GM18868 (cell line): ENCODE data around the gene HELQ.
"Not testable (repeated sequence)": the region's sequence is repeated elsewhere in the genome, so short reads cannot be mapped to it uniquely, and the experiment has no call there.

Experiments
- ATAC-seq: cut with Tn5 transposase; IDR thresholded peaks from one replicate; pipeline ENCODE4 v1.9.1; 2021; ENCODE audit warnings: mild to moderate bottlenecking, moderate library complexity; ENCODE audit not compliant: unreplicated experiment

The HELQ gene

DNA sequence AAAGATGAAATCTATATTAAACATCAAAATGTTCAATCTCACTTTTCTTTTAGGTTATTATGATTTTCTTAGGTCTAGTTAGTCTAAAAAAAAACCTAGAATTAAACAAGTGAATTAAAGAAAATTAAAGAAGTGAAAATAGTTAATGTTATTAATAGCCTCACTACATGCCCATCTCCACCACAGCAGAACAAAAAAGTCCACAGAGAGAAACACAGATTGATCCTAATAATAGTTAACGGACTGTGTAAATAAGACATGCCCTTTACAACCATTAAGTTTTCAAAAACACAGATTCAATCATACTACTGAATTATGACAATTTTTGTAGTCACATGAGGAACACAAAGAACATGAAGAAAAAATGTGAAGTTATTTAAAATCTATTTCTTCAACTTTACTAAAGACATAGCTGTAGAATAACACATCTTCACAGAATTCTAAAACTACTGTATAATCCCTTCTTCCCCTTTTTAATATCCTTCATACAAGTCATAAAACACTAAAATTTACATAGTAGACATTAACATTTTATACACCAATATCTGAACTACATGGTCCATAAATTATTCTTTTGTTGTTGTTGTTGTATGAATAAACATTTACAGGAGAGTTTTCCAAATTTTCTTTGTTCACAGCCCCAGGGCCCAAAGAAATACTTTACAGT, 15.3 kb downstream of the HELQ start:
- ATAC-seq: peak; percentile 45

DNA sequence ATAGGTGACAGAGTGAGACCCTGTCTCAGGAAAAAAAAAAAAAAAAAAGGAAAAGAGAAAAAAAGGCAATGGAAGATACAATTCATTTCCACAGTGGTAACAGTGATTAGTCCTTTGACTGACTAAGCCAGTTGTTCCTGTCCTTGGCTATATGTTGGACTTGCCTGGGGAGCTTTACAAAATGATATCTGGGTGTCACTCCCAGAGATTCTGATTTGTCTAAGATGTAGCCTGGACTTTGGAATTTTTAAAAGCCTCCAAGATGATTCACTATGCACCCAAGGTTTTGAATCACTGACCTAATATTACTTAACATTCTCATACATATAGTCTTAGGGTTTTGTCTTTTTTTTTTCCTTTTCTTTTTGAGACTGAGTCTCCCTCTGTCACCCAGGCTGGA, 16.9 kb downstream of the HELQ start:
- no peak for ATAC-seq

DNA sequence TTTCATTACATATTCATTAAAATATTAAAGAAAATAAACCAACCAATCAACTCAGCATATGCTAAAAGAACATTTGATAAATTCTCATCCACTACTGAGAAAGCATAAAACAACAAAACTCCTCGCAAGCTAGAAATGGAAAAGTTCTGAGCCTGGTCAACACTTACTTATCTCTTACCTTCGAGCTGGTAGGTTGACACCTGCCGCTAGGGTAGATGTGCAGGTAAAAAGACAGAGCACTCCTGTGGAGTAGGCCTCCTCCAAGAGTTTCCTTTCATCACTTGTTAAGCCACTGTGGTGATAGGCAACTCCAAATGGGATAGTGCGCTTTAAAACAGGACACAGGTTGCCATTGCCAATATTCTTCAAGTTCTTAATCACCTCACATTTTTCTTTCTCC, 18.9 kb downstream of the HELQ start:
- no peak for ATAC-seq

DNA sequence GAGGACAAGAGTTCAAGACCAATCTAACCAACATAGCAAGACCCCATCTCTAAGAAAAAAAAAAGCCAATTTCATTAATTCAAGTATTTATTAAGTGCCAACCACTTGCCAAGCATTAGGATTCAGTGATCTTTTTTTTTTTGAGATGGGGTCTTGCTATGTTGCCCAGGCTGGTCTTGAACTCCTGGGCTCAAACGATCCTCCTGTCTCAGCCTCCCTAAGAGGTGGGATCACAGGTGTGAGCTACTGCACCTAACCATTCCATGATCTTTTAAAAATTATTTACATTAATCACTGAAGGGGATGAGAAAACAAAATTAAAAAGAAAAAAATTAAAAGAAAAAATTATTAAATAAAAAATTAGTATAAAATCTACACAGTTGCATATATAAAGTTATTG, 24.4 kb downstream of the HELQ start:
- ATAC-seq: no peak

DNA sequence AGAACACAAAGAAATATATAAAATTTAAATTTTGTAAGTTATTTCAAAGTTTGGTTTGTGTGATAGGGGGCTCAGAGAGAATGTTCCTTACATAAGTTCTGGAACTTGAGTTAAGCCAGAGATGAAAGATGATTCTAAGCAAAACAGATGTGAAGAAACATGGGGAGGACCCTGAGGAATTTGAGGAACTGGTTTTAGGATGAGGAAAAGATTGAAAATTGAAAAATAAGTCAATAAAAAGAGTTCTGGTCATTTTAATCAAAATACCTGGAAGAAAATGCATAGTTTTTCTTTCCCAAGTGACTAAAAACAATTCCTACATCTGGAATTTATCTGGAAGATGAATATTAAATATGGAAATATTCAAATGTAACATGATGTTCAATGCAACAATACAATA, 37.4 kb downstream of the HELQ start:
- ATAC-seq: no peak

DNA sequence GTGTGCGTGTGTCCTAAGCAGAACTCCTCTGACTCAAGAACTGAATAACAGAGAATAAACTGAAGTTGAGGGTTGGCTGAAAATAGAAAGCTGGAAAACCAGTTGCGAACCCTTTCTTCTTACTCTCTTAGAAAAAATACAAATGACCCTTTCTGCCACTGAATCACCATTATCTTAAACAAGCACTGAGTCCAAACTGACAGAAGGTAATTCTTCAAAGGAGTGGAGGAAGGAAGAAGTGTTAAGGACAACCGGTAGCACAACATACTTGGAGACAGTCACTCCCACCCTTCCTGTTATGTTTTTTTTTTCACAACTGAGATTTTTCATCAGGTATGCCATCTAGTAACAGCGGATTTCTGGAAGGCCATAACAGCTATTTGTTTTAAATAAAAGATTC, 38.1 kb downstream of the HELQ start:
- ATAC-seq: no peak

DNA sequence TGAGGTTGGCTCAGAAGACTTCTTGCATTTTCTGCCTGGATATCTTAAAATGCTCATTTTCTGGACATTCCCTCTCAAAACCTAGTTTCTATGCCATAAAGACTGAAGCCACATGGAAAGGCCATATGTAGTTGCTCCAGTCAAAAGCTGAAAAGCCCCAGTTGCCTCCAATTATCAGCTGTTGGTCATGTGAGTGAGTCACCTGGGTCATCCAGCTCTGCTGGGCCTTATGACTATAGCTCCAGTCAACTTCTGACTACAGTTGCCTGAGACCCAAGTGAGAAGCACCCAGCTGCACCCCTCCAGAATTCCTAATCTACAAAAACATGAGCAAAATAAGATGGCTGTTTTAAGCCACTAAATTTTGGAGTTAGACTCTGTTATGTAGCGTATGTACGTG, 41.9 kb downstream of the HELQ start:
- no peak for ATAC-seq

DNA sequence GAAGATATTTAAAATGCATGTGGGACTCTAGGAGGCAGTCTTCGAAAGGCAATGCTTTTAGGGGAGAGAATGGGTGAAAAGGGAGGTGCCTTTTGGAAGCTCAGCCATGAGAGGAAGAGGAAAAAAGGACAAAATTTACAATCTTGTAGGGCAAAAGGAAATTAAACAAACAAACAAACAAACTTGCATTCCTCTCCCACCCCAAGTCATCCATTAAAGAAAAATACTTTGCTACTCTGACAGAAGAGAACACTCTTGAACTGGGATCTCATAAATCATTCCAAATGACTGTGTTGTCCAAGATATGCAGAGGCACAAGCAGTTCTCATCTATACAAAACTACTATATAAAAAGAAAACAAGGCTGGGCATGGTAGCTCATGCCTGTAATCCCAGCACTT, 46.7 kb downstream of the HELQ start:
- no peak for ATAC-seq

DNA sequence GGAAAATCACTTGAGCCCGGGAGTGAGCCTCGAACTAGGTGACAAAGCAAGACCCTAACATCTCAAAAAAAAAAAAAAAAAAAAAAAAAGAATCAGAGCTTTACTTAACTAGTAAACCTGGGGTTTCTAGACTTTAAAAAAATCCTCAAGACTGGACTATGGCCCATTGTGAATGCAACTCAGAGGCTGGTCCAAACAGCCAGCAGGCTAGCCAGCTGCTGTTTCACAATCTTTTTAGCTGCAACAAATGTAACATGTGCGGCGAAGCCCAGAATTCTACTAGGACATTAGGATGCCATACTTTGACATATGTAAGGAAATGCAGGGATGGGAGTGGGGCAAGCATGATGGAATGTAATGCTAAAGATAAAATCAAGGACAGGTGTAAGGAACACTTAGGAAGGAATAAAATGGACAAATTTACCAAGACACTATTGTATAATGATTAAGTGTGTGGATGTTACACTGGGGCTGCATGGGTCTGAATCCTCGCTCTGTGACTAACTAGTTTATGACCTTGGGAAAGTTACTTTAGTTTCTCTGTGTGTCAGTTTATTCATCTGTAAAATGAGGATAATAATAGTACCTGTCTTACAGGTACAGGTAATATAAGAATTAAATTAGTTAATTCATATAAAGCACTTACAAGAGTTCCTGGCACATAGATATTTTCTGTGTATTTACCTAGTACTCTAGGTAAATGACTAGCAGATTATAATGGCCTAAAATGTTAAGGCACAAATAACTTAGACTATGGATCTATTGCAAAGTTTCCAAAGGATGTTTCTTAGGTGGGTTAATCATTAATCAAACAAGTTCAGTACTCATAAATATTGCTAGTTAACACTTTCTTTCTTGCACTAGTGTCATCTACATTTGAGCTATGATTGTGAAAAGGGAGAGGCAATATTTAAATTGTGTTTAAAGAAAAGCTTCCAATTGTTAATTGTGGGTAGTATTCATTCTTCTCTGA, 49.5 kb downstream of the HELQ start:
- no peak for ATAC-seq

DNA sequence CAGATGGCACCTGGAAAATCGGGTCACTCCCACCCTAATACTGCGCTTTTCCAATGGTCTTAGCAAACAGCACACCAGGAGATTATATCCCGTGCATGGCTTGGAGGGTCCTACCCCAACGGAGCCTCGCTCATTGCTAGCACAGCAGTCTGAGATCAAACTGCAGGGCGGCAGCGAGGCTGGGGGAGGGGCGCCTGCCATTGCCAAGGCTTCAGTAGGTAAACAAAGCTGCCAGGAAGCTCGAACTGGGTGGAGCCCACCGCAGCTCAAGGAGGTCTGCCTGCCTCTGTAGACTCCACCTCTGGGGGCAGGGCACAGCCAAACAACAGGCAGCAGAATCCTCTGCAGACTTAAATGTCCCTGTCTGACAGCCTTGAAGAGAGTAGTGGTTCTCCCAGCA, 57.5 kb downstream of the HELQ start:
- not testable (repeated sequence) for ATAC-seq

DNA sequence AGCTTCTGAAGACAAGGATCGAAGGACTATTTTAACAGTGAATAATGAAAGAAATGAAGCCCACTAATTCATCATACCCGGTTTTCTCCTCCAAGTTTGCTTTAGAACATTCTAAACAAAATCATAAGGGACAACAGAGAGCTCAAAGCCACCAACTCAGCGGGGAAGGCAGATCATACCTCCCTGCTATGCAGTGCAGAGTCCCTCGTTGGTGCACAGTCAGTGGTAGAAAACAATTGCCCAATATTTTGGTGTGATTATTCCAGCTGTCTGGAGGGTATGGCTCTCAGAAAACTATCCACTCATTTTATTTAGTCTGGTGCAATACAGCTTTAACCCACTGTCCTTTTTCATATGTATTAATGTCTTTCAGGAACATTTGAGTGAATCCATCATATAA, 61.7 kb downstream of the HELQ start:
- ATAC-seq: no peak

DNA sequence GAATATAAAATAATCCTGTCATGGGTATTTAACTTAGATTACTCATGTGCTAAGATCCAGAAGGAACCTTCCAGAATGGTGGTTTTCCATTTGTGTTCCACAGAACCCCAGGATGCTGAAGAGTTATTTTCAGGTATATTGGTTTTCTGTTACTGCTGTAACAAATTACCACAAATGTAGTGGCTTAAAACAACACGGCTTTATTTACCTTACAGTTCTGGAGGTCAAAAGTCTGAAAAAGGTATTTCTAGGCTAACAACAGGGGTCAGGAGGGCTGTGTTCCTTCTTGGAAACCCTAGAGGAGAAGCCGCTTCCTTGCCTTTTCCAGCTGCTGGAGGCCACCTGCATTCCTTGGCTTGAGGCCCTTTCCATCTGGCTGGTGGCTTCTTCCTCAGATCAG, 63.1 kb downstream of the HELQ start:
- ATAC-seq: no peak

DNA sequence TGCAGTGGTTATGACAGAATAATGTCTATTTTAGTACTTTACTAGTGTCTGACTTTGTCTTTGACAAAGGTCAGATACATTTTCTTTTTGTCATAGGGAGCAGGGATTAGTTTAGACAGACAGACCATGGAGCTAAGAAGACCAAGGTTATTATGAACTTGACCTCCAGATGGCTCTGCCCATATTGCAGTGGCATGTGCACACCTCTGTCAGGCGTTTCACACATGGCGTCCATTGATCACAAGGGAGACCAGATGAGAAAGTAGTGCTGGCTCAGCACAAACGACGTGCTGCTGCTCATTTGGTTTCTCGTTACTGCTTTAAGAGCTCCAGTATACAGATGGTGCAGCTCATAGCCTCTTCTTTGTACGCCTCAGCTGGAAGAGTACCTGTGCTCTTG, 64.7 kb downstream of the HELQ start:
- ATAC-seq: no peak

DNA sequence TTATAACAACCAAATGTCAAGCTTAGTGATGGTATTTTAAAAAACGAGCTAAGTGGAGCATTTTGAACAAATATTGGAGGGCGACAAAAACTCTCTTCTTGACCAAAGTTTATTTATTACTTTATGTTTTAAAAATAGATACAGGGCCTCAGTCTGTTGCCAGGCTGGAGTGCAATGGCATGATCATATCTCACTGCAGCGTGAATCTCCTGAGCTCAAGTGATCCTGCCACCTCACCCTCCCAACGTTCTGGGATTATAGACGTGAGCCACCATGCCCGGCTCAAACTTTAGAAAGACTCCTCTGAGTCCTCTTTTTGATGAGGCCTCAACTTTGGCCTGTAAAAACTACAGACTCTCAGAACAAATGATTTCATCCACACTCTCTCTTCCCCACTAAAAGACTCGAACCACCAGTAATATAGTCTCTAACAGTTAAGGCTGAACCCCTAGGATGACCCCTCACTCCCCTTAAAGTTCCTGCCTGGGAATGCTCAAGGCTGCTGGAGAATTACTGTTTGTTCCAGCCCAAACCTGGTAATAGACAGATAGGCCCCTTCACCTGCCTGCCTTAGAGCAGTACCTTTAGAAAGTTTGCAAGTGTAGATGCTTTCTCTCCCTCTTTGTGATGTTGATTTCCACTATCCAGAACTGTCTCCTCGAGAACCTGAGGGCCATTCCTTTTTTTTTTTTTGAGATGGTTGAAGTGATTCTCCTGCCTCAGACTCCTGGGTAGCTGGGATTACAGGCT, 65.7 kb downstream of the HELQ start:
- no peak for ATAC-seq

DNA sequence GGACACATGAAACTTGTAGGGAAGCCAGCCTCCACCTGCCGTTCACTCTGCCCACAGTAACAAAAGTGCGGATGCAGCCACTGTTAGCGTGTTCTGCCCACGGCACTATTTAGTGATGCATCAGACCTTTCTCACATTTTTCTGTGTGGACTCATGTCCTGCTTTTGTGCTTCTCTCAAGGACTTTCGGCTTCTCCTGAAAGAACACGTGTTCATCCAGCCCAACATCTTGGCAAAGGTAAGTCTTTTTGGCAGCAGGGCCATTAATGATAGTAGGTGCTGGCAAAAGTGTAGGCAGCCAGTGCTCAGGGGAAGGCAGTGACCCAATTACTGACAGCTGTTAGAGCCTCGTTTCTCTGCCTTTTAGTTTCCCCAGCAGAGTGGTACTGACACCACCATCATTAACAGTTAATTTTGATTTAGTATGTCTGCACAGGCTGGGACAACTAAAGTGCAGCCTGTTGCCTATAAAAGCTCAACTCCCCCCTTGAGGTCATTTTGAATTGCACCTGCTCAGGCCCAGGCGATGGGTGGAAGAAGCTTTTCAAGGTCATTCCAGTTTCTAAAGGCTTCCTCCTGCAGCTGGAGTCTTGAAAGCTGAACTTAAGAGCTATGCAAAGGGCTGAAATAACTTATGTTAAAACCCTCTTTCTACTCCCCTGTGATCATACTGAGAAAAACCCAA, 66.4 kb downstream of the HELQ start:
- no peak for ATAC-seq

DNA sequence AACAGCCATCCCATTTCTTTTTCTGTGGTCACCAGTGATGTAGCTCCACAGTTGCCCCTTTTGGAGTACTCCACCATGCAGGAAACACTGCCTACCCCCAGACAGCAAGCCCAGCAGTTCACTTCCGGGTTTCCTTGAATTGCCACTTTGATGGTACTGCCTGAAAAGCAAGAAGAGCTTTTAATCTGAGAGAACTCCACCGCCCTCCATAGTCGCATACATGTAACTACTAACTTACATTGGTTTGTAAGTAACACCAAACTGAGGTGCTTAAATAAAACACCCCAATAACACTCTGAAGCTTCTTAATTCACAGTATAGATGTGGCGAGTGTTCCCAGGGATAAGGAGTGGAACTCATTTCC, 67.3 kb downstream of the HELQ start:
- no peak for ATAC-seq

DNA sequence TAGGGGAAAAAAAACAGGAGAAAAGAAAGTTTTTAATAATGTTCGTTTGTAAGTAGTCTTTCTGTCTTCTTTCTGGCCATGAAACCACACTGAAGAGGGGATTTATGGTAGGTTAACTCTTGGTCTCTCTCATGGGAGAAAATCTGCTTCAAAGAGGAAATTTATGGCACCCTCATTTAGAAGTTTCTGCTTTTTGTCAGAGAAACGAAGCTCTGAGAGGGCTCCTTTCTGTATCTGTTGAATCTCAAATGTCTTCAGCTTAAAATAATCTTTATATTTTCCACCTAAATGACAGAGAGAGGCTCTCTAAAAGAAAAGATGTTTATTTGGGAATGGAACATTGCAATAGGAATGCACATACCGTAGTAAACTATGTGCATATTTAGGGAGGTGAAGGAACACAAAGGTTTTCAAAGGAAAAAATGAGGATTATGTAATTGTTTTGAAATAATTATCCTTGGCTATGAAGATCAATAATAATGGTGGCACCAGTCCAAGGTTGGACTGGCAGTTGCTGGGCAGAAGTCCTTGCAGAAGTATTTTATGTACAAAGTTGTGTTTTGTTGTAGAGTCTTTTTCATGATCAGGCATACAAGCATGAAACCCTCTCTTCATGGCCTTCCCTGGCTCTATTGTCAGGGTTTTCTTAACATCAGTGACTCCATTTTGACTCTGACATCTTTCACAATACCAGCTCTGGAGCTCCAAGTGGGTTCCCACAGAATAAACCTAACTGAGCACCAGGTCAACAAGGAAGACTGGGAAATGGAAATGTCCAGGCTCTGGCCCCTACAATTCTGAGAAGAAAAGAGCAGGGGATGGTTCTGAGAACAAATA, 67.9 kb downstream of the HELQ start:
- ATAC-seq: no peak

DNA sequence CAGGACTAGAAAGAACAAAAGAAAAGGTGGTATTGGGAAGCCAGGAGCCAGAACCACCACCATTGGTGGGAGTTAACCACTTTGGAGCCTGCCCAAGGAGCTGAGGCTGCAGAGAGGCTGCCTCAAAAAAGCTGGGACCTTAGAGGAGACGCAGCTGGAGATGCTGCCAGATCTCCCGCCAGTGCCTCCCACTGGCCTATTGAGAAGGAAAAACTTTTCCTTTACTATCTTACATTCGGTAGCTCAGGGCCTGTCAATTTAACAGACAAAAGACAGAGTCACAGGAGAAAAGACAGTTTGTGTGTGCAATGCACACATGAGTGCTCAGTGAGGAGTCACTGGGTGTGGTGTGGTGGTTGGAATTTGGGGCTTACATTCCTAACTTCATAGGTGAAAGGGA, 68.6 kb downstream of the HELQ start:
- no peak for ATAC-seq

DNA sequence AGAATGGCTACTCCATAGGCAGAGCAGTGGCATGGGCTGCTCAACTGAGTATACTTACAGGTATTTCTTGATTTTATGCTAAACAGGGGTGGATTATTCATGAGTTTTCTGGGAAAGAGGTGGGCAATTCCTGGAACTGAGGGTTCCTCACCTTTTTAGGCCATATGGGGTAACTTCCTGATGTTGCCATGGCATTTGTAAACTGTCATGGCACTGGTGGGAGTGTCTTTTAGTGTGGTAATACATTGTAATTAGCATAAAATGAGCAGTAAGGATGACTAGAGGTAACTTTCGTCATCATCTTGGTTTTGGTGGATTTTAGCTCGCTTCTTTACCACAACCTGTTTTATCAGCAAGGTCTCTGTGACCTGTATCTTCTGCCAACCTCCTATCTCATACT, 72.8 kb downstream of the HELQ start:
- ATAC-seq: no peak

DNA sequence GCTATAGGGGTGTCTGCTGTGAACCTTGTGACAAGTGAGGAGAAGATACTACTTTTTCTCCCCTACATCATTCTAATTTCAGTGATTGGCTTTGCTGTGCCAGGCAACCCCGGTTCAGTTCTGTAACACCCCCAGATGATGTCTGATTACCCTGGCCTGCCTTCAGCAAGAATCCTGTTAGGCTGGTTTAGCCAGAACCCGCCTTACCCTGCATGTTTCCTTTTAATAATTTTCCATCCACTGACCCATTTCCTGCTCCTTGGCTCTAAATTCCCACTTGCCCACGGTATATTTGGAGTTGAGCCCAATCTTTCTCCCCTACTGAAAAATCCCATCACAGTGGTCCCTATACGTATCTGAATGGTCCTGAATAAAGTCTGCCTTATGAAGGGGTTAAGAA, 74.5 kb downstream of the HELQ start:
- no peak for ATAC-seq
